ENCODE data around the gene TPK1.

The TPK1 gene

DNA sequence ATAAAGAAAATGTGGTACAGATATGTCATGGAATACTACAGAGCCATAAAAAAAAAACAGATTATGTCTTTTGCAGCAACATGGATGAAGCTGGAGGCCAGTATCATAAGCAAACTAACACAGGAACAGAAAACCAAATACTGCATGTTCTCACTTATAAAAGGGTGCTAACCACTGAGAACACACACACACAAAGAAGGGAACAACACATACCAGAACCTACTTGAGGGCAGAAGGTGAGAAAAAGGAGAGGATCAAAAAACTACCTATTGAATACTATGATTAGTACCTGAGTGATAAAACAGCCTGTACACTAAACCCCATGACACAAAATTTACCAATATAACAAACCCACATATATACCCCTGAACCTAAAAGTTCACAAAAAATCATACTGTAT is 144.6 kb downstream of the TPK1 start:
- Histone ChIP-seq H3K36me3 (ENCODE audit: control insufficient read depth, low read length) (no peaks in the 10 kb centered on the region), H3K27me3 (ENCODE audit: control insufficient read depth, low read length) (no peaks in the 10 kb centered on the region), H3K4me3 (ENCODE audit: low read length) (no peak overlapping the region), H3F3A (ENCODE audit: control insufficient read depth, insufficient read depth) (no peaks in the 10 kb centered on the region), H3K4me1 (ENCODE audit: control insufficient read depth, low read length) (no peaks in the 10 kb centered on the region), H3K9me2 (replicated peaks; ENCODE audit: control insufficient read depth, low read length) (no peaks in the 10 kb centered on the region), H4K20me1 (ENCODE audit: control insufficient read depth, insufficient read depth, low read depth, low read length) (no peaks in the 10 kb centered on the region), H3K4me2 (ENCODE audit: low read length) (no peak overlapping the region), H3K27ac (ENCODE audit: low read depth, low read length) (no peak overlapping the region), H3K9me3 (ENCODE audit: control insufficient read depth, insufficient read depth, low read length) (no peaks in the 10 kb centered on the region), H3K79me2 (ENCODE audit: control insufficient read depth, low read length) (no peaks in the 10 kb centered on the region)
- TF ChIP-seq, protein P1, sequence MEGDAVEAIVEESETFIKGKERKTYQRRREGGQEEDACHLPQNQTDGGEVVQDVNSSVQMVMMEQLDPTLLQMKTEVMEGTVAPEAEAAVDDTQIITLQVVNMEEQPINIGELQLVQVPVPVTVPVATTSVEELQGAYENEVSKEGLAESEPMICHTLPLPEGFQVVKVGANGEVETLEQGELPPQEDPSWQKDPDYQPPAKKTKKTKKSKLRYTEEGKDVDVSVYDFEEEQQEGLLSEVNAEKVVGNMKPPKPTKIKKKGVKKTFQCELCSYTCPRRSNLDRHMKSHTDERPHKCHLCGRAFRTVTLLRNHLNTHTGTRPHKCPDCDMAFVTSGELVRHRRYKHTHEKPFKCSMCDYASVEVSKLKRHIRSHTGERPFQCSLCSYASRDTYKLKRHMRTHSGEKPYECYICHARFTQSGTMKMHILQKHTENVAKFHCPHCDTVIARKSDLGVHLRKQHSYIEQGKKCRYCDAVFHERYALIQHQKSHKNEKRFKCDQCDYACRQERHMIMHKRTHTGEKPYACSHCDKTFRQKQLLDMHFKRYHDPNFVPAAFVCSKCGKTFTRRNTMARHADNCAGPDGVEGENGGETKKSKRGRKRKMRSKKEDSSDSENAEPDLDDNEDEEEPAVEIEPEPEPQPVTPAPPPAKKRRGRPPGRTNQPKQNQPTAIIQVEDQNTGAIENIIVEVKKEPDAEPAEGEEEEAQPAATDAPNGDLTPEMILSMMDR (IDR thresholded peaks at IDR 0.05; ENCODE audit: low read depth, low read length, poor library complexity, severe bottlenecking), result no peak
- no peak for TF ChIP-seq EZH2phosphoT487 (IDR thresholded peaks at IDR 0.05; ENCODE audit: borderline replicate concordance, low read length)

DNA sequence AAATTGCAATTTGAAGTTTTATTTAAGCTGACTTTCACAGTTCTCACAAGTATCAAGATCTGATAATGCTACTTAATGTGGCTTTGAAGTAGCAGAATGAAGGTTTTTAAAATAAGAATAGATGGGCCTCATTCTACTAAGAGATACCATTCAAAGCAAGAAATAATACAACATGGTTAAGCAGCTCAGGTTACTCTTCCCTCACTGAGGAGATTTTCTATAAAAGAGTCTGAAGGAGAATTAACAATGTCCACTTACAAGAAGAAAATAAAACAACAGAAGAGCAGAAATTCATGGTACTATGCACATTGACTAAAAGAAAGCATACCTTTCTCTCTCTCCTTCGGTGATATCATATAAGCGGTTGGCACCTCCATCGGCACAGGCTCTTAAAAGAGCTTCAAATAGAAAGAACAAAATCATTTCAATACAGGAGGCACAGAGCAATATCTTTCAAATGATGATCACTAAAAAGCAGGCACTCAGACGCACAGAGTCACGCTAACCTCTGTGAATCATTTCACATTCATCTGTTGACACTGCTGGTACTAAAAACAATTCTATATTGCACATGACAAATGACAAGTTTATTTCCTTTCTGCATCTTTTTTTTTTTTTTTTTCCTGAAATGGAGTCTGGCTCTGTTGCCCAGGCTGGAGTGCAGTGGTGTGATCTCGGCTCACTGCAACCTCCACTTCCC is 153.1 kb downstream of the TPK1 start:
- Histone ChIP-seq H3K27ac (ENCODE audit: low read depth, low read length) (no peak overlapping the region), H3K79me2 (ENCODE audit: control insufficient read depth, low read length) (no peaks in the 10 kb centered on the region), H3K4me2 (ENCODE audit: low read length) (no peak overlapping the region), H3K36me3 (ENCODE audit: control insufficient read depth, low read length) (no peaks in the 10 kb centered on the region), H3K9me3 (ENCODE audit: control insufficient read depth, insufficient read depth, low read length) (no peaks in the 10 kb centered on the region), H3K4me1 (ENCODE audit: control insufficient read depth, low read length) (no peaks in the 10 kb centered on the region), H3K9me2 (replicated peaks; ENCODE audit: control insufficient read depth, low read length) (no peaks in the 10 kb centered on the region), H3K27me3 (ENCODE audit: control insufficient read depth, low read length) (no peaks in the 10 kb centered on the region), H3K4me3 (ENCODE audit: low read length) (no peak overlapping the region), H3F3A (ENCODE audit: control insufficient read depth, insufficient read depth) (no peaks in the 10 kb centered on the region), H4K20me1 (ENCODE audit: control insufficient read depth, insufficient read depth, low read depth, low read length) (no peaks in the 10 kb centered on the region)
- TF ChIP-seq, protein P1 (IDR thresholded peaks at IDR 0.05; ENCODE audit: low read depth, low read length, poor library complexity, severe bottlenecking), result no peak
- no peak for TF ChIP-seq EZH2phosphoT487 (IDR thresholded peaks at IDR 0.05; ENCODE audit: borderline replicate concordance, low read length)

DNA sequence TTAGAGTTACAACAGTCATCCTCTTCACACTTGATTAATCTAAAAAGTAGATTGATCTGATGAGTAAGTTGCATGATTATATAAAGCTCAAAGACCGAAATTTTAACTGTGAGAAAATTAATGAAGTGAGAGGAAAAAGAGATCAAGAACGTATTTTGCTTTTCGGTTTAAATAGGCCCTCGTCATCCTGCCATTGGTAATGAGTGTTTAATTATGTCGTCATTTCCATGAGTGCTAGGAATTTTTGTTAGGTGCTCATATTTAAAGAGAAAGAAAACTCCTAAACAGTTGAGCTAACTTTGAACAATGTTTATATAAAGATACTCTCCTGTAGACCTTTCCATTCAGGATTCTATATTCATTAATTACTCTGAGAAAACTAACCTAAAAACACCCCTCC is 159.4 kb downstream of the TPK1 start:
- no peaks in the 10 kb centered on the region for H3K36me3 ChIP-seq (ENCODE audit: control insufficient read depth, low read length)
- no peak overlapping the region for H3K4me3 ChIP-seq (ENCODE audit: low read length)

More for the DNA sequence above, 159.4 kb downstream of the TPK1 start:
- Histone ChIP-seq H4K20me1 (ENCODE audit: control insufficient read depth, insufficient read depth, low read depth, low read length) (no peaks in the 10 kb centered on the region), H3K27me3 (ENCODE audit: control insufficient read depth, low read length) (no peaks in the 10 kb centered on the region), H3K4me2 (ENCODE audit: low read length) (no peak overlapping the region), H3K79me2 (ENCODE audit: control insufficient read depth, low read length) (no peaks in the 10 kb centered on the region), H3F3A (ENCODE audit: control insufficient read depth, insufficient read depth) (no peaks in the 10 kb centered on the region), H3K27ac (ENCODE audit: low read depth, low read length) (no peak overlapping the region), H3K4me1 (ENCODE audit: control insufficient read depth, low read length) (no peaks in the 10 kb centered on the region), H3K9me3 (ENCODE audit: control insufficient read depth, insufficient read depth, low read length) (no peaks in the 10 kb centered on the region), H3K9me2 (replicated peaks; ENCODE audit: control insufficient read depth, low read length) (no peaks in the 10 kb centered on the region)
- TF ChIP-seq EZH2phosphoT487 (IDR thresholded peaks at IDR 0.05; ENCODE audit: borderline replicate concordance, low read length), result no peak
- TF ChIP-seq, protein P1 (IDR thresholded peaks at IDR 0.05; ENCODE audit: low read depth, low read length, poor library complexity, severe bottlenecking), result no peak

Measured in DOHH2 (cell line).